ENCODE results near the gene HS3ST4. TPM values are rescaled to one million over a fixed set of nuclear protein-coding genes. Genes with fewer than 3 reads are reported as not detected.

The HS3ST4 gene
- total RNA-seq, 1 donor from 2014 or later: 3.6 TPM

DNA sequence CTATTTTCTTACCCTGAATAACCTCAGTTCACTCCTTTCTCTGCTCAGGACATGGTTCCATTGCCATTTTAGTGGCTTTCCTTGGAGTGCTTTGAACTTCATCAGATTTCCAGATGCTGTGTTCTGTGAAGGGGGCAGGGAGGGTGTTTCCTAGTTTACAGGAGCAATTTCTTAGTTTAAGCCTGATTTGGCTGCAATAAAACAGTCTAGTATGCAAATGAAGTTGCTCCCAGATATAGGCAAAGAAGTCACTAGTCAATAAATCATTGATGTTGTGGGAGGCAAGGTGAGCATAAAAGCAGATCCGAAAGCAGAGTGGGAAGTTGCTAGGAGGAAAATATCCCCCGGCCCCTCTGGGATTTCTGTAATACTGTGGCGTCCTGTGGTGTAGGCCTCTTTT lies 202.3 kb downstream of the HS3ST4 start:
- H3K4me3 Mint-ChIP-seq: no peak overlapping the region
- peaks cover 15% of the 10 kb centered on the region for H3K27me3 Mint-ChIP-seq
- no peak for DNase-seq (ENCODE audit: extremely low spot score, unreplicated experiment)
- TF ChIP-seq, protein P1, sequence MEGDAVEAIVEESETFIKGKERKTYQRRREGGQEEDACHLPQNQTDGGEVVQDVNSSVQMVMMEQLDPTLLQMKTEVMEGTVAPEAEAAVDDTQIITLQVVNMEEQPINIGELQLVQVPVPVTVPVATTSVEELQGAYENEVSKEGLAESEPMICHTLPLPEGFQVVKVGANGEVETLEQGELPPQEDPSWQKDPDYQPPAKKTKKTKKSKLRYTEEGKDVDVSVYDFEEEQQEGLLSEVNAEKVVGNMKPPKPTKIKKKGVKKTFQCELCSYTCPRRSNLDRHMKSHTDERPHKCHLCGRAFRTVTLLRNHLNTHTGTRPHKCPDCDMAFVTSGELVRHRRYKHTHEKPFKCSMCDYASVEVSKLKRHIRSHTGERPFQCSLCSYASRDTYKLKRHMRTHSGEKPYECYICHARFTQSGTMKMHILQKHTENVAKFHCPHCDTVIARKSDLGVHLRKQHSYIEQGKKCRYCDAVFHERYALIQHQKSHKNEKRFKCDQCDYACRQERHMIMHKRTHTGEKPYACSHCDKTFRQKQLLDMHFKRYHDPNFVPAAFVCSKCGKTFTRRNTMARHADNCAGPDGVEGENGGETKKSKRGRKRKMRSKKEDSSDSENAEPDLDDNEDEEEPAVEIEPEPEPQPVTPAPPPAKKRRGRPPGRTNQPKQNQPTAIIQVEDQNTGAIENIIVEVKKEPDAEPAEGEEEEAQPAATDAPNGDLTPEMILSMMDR (conservative IDR thresholded peaks at IDR 0.05): no peak
- H3K9me3 Mint-ChIP-seq: no peaks in the 10 kb centered on the region
- H3K4me1 Mint-ChIP-seq (ENCODE audit: unreplicated experiment): peaks cover 20% of the 10 kb centered on the region
- no peaks in the 10 kb centered on the region for H3K36me3 Mint-ChIP-seq
- no peak overlapping the region for H3K27ac Mint-ChIP-seq

DNA sequence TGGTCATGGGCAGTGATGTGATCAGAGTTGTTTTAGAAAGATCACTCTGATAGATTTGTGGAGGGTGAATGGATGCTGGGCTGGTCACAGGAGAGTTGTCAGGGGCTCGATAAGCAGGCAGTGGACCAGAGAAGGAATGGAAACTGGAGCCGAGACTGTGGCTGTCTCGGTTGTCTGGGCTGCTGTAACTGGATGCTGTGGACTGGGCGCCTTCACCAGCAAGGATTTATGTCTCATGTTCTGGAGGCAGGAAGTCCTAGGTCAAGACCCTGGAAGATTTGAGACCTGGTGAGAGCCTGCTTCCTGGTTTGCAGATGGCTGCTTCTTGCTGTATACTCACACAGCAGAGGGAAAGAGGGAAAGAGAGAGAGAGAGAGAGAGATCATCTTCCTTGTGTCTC lies 203.6 kb downstream of the HS3ST4 start:
- peaks cover 20% of the 10 kb centered on the region for H3K4me1 Mint-ChIP-seq (ENCODE audit: unreplicated experiment)
- TF ChIP-seq, protein P1 (conservative IDR thresholded peaks at IDR 0.05): no peak
- peak overlapping the region; percentile 17 for H3K4me3 Mint-ChIP-seq
- H3K36me3 Mint-ChIP-seq: no peaks in the 10 kb centered on the region
- H3K9me3 Mint-ChIP-seq: no peaks in the 10 kb centered on the region
- no peak overlapping the region for H3K27ac Mint-ChIP-seq
- DNase-seq (ENCODE audit: extremely low spot score, unreplicated experiment): no peak
- peaks cover 10% of the 10 kb centered on the region for H3K27me3 Mint-ChIP-seq

DNA sequence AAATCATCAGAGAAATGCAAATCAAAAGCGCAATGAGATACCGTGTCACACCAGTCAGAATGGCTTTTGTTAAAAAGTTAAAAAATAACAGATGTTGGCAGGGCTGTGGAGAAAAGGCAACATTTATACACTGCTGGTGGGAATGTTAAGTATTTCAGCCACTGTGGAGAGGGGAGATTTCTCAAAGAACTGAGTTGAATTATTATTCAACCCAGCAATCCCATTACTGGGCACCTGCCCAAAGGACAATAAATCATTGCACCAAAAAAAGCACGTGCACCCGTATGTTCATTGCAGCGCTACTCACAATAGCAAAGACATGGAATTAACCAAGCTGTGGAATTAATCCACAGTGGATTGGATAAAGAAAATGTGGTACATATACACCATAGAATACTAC lies 204.7 kb downstream of the HS3ST4 start:
- Mint-ChIP-seq H3K9me3 (no peaks in the 10 kb centered on the region), H3K4me1 (ENCODE audit: unreplicated experiment) (peaks cover 20% of the 10 kb centered on the region), H3K27me3 (peaks cover 4% of the 10 kb centered on the region), H3K36me3 (no peaks in the 10 kb centered on the region), H3K4me3 (no peak overlapping the region), H3K27ac (no peak overlapping the region)
- TF ChIP-seq, protein P1 (conservative IDR thresholded peaks at IDR 0.05): no peak
- DNase-seq (ENCODE audit: extremely low spot score, unreplicated experiment): no peak

GRCh38 chr16:25897702-25898101 lies 205.9 kb downstream of the HS3ST4 start:
- TF ChIP-seq, protein P1 (conservative IDR thresholded peaks at IDR 0.05): no peak
- Mint-ChIP-seq H3K9me3 (no peaks in the 10 kb centered on the region), H3K27ac (no peak overlapping the region), H3K36me3 (no peaks in the 10 kb centered on the region), H3K4me1 (ENCODE audit: unreplicated experiment) (peaks cover 20% of the 10 kb centered on the region), H3K4me3 (no peak overlapping the region), H3K27me3 (peaks cover 4% of the 10 kb centered on the region)
- DNase-seq (ENCODE audit: extremely low spot score, unreplicated experiment): no peak

GRCh38 chr16:25905810-25906209 lies 214.1 kb downstream of the HS3ST4 start:
- TF ChIP-seq, protein P1 (conservative IDR thresholded peaks at IDR 0.05): no peak
- Mint-ChIP-seq H3K4me3 (no peak overlapping the region), H3K36me3 (no peaks in the 10 kb centered on the region), H3K4me1 (ENCODE audit: unreplicated experiment) (no peaks in the 10 kb centered on the region), H3K9me3 (no peaks in the 10 kb centered on the region), H3K27me3 (peaks cover 15% of the 10 kb centered on the region), H3K27ac (no peak overlapping the region)
- DNase-seq (ENCODE audit: extremely low spot score, unreplicated experiment): no peak

DNA sequence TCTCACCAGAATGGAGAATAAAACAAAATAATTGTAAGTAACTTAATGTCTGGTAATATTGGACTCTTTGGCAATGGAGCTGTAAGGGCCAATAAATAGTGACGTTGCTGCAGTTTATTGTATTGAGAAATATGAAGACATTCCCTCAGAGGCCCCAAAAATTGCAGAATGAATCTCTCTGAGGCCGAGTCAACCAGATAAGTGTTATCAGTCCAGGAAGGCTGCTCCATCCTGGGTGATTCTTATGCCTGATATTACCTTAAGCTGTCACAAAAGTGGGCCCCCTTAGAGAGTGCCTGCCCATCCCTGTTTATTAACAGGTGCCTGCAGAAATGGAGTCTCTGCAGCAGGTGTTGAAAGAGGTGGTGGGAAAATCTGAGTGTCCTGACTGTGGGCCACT lies 219.2 kb downstream of the HS3ST4 start:
- peaks cover 4% of the 10 kb centered on the region for H3K4me1 Mint-ChIP-seq (ENCODE audit: unreplicated experiment)
- no peaks in the 10 kb centered on the region for H3K36me3 Mint-ChIP-seq

More for the DNA sequence above, 219.2 kb downstream of the HS3ST4 start:
- DNase-seq (ENCODE audit: extremely low spot score, unreplicated experiment): no peak
- H3K9me3 Mint-ChIP-seq: no peaks in the 10 kb centered on the region
- peaks cover 10% of the 10 kb centered on the region for H3K27me3 Mint-ChIP-seq
- H3K4me3 Mint-ChIP-seq: no peak overlapping the region
- no peak overlapping the region for H3K27ac Mint-ChIP-seq
- TF ChIP-seq, protein P1 (conservative IDR thresholded peaks at IDR 0.05): no peak

Measured in type B pancreatic cell (in vitro differentiated cells).